A172 (cell line): ENCODE measurements around the gene LTBP3. TPM values are rescaled to one million over a fixed set of nuclear protein-coding genes. Genes with fewer than 3 reads are reported as not detected.

ENCODE experiments used
- DNase-seq: peaks from one replicate; pipeline ENCODE4 v3.0.0-alpha.2; 2015; ENCODE audit warnings: low spot score
- total RNA-seq: library from RNA; depleted of rRNA; stranded (reverse); fragments of >200 nt; shearing (Covaris generic); gene quantifications from 2 replicates; pipeline ENCODE4 v1.2.3, GENCODE V29; 2014

Gene LTBP3
- total RNA-seq, 1 experiment from 2014 or later = 25.6 TPM

DNA sequence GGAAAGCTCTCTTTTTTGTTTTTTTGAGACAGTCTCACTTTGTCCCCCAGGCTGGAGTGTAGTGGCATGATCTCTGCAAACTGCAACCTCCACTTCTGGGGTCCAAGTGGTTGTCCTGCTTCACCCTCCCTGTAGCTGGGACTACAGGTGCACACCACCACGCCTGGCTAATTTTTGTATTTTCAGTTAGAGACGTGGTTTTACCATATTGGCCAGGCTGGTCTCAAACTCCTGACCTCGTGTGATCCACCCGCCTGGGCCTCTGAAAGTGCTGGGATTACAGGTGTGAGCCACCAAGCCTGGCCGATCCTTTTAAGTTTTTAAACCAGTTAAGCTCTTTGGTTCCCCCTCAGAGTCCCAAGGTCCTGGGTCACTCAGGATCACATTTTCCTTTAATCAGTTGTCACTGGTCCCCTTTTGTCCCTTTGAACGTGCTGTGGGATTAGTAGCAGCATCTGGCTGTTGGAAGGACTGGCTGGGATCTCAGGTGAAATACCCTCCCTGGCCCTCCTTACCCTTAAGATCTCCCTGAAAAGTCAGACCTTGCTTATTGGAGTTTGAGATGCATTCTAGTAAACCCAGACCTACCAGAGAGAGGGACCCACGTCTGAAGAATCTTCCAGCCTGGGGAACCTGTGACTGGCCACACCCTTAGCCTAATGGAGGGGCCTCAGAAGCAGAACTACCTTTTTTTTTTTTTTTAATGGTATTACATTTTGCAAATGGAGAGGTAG, 51.2 kb downstream of the LTBP3 start:
- DNase-seq = peak; percentile 80

DNA sequence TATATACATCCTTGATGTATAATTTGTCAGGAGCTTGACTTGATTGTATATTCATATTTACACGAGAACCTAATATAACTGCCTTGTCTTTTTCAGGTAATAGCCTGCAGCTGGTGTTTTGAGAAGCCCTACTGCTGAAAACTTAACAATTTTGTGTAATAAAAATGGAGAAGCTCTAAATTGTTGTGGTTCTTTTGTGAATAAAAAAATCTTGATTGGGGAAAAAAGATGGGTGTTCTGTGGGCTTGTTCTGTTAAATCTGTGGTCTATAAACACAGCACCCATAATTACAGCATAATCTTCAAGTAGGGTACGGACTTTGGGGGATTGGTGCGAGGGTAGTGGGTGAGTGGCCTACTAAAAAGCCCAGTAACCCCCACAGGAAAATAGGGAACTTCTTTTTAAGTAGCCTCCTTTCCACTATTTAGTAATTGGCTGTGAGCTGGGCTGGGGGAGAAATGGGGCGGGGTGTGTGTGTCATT, 51.8 kb downstream of the LTBP3 start:
- no peak for DNase-seq

DNA sequence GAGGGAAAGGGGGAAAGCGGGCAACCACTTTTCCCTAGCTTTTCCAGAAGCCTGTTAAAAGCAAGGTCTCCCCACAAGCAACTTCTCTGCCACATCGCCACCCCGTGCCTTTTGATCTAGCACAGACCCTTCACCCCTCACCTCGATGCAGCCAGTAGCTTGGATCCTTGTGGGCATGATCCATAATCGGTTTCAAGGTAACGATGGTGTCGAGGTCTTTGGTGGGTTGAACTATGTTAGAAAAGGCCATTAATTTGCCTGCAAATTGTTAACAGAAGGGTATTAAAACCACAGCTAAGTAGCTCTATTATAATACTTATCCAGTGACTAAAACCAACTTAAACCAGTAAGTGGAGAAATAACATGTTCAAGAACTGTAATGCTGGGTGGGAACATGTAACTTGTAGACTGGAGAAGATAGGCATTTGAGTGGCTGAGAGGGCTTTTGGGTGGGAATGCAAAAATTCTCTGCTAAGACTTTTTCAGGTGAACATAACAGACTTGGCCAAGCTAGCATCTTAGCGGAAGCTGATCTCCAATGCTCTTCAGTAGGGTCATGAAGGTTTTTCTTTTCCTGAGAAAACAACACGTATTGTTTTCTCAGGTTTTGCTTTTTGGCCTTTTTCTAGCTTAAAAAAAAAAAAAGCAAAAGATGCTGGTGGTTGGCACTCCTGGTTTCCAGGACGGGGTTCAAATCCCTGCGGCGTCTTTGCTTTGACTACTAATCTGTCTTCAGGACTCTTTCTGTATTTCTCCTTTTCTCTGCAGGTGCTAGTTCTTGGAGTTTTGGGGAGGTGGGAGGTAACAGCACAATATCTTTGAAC, 52.5 kb downstream of the LTBP3 start:
- DNase-seq = no peak

DNA sequence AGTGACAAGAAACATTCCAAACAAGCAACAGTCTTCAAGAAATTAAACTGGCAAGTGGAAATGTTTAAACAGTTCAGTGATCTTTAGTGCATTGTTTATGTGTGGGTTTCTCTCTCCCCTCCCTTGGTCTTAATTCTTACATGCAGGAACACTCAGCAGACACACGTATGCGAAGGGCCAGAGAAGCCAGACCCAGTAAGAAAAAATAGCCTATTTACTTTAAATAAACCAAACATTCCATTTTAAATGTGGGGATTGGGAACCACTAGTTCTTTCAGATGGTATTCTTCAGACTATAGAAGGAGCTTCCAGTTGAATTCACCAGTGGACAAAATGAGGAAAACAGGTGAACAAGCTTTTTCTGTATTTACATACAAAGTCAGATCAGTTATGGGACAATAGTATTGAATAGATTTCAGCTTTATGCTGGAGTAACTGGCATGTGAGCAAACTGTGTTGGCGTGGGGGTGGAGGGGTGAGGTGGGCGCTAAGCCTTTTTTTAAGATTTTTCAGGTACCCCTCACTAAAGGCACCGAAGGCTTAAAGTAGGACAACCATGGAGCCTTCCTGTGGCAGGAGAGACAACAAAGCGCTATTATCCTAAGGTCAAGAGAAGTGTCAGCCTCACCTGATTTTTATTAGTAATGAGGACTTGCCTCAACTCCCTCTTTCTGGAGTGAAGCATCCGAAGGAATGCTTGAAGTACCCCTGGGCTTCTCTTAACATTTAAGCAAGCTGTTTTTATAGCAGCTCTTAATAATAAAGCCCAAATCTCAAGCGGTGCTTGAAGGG, 53.3 kb downstream of the LTBP3 start:
- DNase-seq = peak; percentile 51

DNA sequence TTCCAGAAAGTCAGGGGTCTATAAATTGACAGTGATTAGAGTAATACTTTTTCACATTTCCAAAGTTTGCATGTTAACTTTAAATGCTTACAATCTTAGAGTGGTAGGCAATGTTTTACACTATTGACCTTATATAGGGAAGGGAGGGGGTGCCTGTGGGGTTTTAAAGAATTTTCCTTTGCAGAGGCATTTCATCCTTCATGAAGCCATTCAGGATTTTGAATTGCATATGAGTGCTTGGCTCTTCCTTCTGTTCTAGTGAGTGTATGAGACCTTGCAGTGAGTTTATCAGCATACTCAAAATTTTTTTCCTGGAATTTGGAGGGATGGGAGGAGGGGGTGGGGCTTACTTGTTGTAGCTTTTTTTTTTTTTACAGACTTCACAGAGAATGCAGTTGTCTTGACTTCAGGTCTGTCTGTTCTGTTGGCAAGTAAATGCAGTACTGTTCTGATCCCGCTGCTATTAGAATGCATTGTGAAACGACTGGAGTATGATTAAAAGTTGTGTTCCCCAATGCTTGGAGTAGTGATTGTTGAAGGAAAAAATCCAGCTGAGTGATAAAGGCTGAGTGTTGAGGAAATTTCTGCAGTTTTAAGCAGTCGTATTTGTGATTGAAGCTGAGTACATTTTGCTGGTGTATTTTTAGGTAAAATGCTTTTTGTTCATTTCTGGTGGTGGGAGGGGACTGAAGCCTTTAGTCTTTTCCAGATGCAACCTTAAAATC, 54.0 kb downstream of the LTBP3 start:
- peak; percentile 52 for DNase-seq

DNA sequence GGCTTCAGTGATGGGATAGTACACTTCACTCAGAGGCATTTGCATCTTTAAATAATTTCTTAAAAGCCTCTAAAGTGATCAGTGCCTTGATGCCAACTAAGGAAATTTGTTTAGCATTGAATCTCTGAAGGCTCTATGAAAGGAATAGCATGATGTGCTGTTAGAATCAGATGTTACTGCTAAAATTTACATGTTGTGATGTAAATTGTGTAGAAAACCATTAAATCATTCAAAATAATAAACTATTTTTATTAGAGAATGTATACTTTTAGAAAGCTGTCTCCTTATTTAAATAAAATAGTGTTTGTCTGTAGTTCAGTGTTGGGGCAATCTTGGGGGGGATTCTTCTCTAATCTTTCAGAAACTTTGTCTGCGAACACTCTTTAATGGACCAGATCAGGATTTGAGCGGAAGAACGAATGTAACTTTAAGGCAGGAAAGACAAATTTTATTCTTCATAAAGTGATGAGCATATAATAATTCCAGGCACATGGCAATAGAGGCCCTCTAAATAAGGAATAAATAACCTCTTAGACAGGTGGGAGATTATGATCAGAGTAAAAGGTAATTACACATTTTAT, 54.7 kb downstream of the LTBP3 start:
- DNase-seq = peak; percentile 40

DNA sequence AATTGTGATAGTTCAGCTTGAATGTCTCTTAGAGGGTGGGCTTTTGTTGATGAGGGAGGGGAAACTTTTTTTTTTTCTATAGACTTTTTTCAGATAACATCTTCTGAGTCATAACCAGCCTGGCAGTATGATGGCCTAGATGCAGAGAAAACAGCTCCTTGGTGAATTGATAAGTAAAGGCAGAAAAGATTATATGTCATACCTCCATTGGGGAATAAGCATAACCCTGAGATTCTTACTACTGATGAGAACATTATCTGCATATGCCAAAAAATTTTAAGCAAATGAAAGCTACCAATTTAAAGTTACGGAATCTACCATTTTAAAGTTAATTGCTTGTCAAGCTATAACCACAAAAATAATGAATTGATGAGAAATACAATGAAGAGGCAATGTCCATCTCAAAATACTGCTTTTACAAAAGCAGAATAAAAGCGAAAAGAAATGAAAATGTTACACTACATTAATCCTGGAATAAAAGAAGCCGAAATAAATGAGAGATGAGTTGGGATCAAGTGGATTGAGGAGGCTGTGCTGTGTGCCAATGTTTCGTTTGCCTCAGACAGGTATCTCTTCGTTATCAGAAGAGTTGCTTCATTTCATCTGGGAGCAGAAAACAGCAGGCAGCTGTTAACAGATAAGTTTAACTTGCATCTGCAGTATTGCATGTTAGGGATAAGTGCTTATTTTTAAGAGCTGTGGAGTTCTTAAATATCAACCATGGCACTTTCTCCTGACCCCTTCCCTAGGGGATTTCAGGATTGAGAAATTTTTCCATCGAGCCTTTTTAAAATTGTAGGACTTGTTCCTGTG, 55.4 kb downstream of the LTBP3 start:
- peak; percentile 51 for DNase-seq

DNA sequence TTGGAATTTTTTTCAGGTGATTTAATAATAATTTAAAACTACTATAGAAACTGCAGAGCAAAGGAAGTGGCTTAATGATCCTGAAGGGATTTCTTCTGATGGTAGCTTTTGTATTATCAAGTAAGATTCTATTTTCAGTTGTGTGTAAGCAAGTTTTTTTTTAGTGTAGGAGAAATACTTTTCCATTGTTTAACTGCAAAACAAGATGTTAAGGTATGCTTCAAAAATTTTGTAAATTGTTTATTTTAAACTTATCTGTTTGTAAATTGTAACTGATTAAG, 55.9 kb downstream of the LTBP3 start:
- DNase-seq = no peak

DNA sequence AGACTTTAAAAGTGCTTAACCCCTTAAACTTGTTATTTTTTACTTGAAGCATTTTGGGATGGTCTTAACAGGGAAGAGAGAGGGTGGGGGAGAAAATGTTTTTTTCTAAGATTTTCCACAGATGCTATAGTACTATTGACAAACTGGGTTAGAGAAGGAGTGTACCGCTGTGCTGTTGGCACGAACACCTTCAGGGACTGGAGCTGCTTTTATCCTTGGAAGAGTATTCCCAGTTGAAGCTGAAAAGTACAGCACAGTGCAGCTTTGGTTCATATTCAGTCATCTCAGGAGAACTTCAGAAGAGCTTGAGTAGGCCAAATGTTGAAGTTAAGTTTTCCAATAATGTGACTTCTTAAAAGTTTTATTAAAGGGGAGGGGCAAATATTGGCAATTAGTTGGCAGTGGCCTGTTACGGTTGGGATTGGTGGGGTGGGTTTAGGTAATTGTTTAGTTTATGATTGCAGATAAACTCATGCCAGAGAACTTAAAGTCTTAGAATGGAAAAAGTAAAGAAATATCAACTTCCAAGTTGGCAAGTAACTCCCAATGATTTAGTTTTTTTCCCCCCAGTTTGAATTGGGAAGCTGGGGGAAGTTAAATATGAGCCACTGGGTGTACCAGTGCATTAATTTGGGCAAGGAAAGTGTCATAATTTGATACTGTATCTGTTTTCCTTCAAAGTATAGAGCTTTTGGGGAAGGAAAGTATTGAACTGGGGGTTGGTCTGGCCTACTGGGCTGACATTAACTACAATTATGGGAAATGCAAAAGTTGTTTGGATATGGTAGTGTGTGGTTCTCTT, 56.5 kb downstream of the LTBP3 start:
- DNase-seq = peak; percentile 64

DNA sequence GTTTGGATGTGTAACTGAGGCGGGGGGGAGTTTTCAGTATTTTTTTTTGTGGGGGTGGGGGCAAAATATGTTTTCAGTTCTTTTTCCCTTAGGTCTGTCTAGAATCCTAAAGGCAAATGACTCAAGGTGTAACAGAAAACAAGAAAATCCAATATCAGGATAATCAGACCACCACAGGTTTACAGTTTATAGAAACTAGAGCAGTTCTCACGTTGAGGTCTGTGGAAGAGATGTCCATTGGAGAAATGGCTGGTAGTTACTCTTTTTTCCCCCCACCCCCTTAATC, 57.0 kb downstream of the LTBP3 start:
- peak; percentile 62 for DNase-seq

DNA sequence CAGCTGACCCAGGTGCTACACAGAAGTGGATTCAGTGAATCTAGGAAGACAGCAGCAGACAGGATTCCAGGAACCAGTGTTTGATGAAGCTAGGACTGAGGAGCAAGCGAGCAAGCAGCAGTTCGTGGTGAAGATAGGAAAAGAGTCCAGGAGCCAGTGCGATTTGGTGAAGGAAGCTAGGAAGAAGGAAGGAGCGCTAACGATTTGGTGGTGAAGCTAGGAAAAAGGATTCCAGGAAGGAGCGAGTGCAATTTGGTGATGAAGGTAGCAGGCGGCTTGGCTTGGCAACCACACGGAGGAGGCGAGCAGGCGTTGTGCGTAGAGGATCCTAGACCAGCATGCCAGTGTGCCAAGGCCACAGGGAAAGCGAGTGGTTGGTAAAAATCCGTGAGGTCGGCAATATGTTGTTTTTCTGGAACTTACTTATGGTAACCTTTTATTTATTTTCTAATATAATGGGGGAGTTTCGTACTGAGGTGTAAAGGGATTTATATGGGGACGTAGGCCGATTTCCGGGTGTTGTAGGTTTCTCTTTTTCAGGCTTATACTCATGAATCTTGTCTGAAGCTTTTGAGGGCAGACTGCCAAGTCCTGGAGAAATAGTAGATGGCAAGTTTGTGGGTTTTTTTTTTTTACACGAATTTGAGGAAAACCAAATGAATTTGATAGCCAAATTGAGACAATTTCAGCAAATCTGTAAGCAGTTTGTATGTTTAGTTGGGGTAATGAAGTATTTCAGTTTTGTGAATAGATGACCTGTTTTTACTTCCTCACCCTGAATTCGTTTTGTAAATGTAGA, 57.6 kb downstream of the LTBP3 start:
- DNase-seq = peak; percentile 54

DNA sequence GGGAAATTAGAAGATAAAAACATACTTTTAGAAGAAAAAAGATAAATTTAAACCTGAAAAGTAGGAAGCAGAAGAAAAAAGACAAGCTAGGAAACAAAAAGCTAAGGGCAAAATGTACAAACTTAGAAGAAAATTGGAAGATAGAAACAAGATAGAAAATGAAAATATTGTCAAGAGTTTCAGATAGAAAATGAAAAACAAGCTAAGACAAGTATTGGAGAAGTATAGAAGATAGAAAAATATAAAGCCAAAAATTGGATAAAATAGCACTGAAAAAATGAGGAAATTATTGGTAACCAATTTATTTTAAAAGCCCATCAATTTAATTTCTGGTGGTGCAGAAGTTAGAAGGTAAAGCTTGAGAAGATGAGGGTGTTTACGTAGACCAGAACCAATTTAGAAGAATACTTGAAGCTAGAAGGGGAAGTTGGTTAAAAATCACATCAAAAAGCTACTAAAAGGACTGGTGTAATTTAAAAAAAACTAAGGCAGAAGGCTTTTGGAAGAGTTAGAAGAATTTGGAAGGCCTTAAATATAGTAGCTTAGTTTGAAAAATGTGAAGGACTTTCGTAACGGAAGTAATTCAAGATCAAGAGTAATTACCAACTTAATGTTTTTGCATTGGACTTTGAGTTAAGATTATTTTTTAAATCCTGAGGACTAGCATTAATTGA, 58.3 kb downstream of the LTBP3 start:
- DNase-seq = no peak

DNA sequence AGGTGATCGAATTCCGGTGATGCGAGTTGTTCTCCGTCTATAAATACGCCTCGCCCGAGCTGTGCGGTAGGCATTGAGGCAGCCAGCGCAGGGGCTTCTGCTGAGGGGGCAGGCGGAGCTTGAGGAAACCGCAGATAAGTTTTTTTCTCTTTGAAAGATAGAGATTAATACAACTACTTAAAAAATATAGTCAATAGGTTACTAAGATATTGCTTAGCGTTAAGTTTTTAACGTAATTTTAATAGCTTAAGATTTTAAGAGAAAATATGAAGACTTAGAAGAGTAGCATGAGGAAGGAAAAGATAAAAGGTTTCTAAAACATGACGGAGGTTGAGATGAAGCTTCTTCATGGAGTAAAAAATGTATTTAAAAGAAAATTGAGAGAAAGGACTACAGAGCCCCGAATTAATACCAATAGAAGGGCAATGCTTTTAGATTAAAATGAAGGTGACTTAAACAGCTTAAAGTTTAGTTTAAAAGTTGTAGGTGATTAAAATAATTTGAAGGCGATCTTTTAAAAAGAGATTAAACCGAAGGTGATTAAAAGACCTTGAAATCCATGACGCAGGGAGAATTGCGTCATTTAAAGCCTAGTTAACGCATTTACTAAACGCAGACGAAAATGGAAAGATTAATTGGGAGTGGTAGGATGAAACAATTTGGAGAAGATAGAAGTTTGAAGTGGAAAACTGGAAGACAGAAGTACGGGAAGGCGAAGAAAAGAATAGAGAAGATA, 59.0 kb downstream of the LTBP3 start, which contains the start of gene MALAT1:
Gene MALAT1, plus strand, starts transcription at position 69 of the 736 bp plus-strand sequence.
- DNase-seq = peak; percentile 83

DNA sequence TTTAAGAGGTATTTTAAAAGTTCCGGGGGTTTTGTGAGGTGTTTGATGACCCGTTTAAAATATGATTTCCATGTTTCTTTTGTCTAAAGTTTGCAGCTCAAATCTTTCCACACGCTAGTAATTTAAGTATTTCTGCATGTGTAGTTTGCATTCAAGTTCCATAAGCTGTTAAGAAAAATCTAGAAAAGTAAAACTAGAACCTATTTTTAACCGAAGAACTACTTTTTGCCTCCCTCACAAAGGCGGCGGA, 59.5 kb downstream of the LTBP3 start:
- DNase-seq = no peak

DNA sequence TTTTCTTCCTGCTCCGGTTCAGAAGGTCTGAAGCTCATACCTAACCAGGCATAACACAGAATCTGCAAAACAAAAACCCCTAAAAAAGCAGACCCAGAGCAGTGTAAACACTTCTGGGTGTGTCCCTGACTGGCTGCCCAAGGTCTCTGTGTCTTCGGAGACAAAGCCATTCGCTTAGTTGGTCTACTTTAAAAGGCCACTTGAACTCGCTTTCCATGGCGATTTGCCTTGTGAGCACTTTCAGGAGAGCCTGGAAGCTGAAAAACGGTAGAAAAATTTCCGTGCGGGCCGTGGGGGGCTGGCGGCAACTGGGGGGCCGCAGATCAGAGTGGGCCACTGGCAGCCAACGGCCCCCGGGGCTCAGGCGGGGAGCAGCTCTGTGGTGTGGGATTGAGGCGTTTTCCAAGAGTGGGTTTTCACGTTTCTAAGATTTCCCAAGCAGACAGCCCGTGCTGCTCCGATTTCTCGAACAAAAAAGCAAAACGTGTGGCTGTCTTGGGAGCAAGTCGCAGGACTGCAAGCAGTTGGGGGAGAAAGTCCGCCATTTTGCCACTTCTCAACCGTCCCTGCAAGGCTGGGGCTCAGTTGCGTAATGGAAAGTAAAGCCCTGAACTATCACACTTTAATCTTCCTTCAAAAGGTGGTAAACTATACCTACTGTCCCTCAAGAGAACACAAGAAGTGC, 60.0 kb downstream of the LTBP3 start:
- peak; percentile 53 for DNase-seq

DNA sequence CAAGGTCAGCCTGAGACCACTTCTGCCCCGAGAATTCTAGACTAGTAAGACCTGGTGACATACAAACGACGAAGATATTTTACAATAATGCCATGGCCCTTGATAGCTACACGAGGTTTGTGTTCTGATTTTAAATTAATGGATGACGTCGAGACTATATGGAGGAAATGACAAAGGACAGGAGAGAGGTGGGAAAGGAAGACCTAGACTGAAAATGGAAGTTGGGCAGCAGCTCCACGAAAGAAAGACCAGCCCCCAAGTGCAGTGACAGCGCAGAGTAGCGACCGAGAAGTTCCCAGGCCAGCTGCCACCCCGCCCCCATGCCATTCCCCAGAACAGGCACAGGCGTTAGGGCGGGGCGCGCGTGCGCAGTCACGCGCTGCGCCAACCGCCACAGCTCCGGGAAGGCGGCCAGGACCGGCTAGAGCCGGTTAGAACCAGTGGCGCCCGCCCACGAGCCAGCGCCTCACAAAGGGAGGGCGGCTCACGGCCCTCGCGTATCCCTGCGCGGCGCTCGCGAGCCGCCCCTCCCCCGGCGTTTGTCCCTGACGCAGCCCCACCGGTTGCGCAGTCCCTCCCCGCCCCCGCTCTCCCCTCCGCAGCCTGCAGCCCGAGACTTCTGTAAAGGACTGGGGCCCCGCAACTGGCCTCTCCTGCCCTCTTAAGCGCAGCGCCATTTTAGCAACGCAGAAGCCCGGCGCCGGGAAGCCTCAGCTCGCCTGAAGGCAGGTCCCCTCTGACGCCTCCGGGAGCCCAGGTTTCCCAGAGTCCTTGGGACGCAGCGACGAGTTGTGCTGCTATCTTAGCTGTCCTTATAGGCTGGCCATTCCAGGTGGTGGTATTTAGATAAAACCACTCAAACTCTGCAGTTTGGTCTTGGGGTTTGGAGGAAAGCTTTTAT, 60.8 kb downstream of the LTBP3 start:
- DNase-seq = peak; percentile 96
